Measurements from ENCODE around the gene ZNF148.

- no peak for TF ChIP-seq CTCF (IDR thresholded peaks at IDR 0.05)
- no peak for TF ChIP-seq POLR2AphosphoS5 (IDR thresholded peaks at IDR 0.05)
- TF ChIP-seq POLR2A (IDR thresholded peaks at IDR 0.05): no peak
Measured at GRCh38 chr3:125192190-125193035, 182.7 kb downstream of the ZNF148 start.

All from upper lobe of left lung (tissue), 4 donors.